Endothelial cell of umbilical vein (primary cell): Measurements from ENCODE around the gene CSRP2.

Experiments
- EZH2 ChIP-seq: IDR thresholded peaks from 2 replicates; pipeline ENCODE4 v1.6.1; 2012; ENCODE audit warnings: borderline replicate concordance, low read depth, mild to moderate bottlenecking, moderate library complexity, low read length, inconsistent platforms; ENCODE audit not compliant: severe bottlenecking
- MYC ChIP-seq: IDR thresholded peaks from one replicate; pipeline ENCODE4 v1.6.1; 2011; ENCODE audit warnings: mild to moderate bottlenecking, low read depth, low read length
- POLR2A ChIP-seq: IDR thresholded peaks from 2 replicates; pipeline ENCODE4 v1.6.1; 2012; ENCODE audit warnings: low read depth, mild to moderate bottlenecking, control low read depth, low read length
- POLR2AphosphoS5 ChIP-seq: IDR thresholded peaks from 2 replicates; pipeline ENCODE4 v1.6.1; 2012; ENCODE audit warnings: low read depth, mild to moderate bottlenecking, control low read depth, low read length, moderate library complexity; ENCODE audit not compliant: insufficient read depth
- TF ChIP-seq, protein P1 (sequence below): IDR thresholded peaks from 2 replicates; pipeline ENCODE4 v1.6.1; 2011; ENCODE audit not compliant: insufficient read depth, insufficient read length
- TF ChIP-seq, protein P2 (sequence below), 2 donors: IDR thresholded peaks; 1 replicate in 1 of 2; 2 replicates in 1 of 2; pipeline ENCODE4 v1.5.1; 2011; ENCODE audit warnings: low read length in 2 of 2, mild to moderate bottlenecking in 2 of 2, moderate library complexity in 2 of 2, control low read depth in 1 of 2, inconsistent platforms in 1 of 2, low read depth in 1 of 2; ENCODE audit not compliant: insufficient read depth in 1 of 2; ENCODE audit errors: extremely low read depth in 1 of 2

- TF ChIP-seq EZH2 (no peak), POLR2A (no peak), POLR2AphosphoS5 (no peak), MYC (no peak)
- TF ChIP-seq, protein P1, sequence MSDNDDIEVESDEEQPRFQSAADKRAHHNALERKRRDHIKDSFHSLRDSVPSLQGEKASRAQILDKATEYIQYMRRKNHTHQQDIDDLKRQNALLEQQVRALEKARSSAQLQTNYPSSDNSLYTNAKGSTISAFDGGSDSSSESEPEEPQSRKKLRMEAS: no peak
- TF ChIP-seq, protein P2, sequence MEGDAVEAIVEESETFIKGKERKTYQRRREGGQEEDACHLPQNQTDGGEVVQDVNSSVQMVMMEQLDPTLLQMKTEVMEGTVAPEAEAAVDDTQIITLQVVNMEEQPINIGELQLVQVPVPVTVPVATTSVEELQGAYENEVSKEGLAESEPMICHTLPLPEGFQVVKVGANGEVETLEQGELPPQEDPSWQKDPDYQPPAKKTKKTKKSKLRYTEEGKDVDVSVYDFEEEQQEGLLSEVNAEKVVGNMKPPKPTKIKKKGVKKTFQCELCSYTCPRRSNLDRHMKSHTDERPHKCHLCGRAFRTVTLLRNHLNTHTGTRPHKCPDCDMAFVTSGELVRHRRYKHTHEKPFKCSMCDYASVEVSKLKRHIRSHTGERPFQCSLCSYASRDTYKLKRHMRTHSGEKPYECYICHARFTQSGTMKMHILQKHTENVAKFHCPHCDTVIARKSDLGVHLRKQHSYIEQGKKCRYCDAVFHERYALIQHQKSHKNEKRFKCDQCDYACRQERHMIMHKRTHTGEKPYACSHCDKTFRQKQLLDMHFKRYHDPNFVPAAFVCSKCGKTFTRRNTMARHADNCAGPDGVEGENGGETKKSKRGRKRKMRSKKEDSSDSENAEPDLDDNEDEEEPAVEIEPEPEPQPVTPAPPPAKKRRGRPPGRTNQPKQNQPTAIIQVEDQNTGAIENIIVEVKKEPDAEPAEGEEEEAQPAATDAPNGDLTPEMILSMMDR (IDR thresholded peaks at IDR 0.05; ENCODE audit: extremely low read depth in 1 of 2, insufficient read depth in 1 of 2, low read depth in 1 of 2, low read length in 2 of 2): no peak
Measured at GRCh38 chr12:76852106-76852505, 26.7 kb downstream of the CSRP2 start.
